Measurements from ENCODE around the gene RIN1. TPM values are rescaled to one million over a fixed set of nuclear protein-coding genes. Genes with fewer than 3 reads are reported as not detected.

RIN1 gene
- total and polyA plus RNA-seq, 2 of the 13 experiments (the other 11 are each of a cell fraction or from before 2014, with no cell fraction given), result 2.4 to 4.1 TPM

- TF ChIP-seq ZNF503 (CRISPR knock-in tag; IDR thresholded peaks at IDR 0.05) (no peak), ZNF143 (CRISPR knock-in tag; IDR thresholded peaks at IDR 0.05) (no peak), ZNF253 (CRISPR knock-in tag; IDR thresholded peaks at IDR 0.05; ENCODE audit: borderline replicate concordance) (no peak), CHCHD3 (CRISPR knock-in tag; IDR thresholded peaks at IDR 0.05) (no peak), KDM5B (CRISPR knock-in tag; IDR thresholded peaks at IDR 0.05; ENCODE audit: borderline replicate concordance) (no peak)
- TF ChIP-seq, protein P1, sequence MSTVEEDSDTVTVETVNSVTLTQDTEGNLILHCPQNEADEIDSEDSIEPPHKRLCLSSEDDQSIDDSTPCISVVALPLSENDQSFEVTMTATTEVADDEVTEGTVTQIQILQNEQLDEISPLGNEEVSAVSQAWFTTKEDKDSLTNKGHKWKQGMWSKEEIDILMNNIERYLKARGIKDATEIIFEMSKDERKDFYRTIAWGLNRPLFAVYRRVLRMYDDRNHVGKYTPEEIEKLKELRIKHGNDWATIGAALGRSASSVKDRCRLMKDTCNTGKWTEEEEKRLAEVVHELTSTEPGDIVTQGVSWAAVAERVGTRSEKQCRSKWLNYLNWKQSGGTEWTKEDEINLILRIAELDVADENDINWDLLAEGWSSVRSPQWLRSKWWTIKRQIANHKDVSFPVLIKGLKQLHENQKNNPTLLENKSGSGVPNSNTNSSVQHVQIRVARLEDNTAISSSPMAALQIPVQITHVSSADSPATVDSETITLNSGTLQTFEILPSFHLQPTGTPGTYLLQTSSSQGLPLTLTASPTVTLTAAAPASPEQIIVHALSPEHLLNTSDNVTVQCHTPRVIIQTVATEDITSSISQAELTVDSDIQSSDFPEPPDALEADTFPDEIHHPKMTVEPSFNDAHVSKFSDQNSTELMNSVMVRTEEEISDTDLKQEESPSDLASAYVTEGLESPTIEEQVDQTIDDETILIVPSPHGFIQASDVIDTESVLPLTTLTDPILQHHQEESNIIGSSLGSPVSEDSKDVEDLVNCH (CRISPR knock-in tag; IDR thresholded peaks at IDR 0.05), result no peak
These were observed 20.7 kb downstream of the RIN1 start (continued) for GRCh38 chr11:66315498-66315885.

DNA sequence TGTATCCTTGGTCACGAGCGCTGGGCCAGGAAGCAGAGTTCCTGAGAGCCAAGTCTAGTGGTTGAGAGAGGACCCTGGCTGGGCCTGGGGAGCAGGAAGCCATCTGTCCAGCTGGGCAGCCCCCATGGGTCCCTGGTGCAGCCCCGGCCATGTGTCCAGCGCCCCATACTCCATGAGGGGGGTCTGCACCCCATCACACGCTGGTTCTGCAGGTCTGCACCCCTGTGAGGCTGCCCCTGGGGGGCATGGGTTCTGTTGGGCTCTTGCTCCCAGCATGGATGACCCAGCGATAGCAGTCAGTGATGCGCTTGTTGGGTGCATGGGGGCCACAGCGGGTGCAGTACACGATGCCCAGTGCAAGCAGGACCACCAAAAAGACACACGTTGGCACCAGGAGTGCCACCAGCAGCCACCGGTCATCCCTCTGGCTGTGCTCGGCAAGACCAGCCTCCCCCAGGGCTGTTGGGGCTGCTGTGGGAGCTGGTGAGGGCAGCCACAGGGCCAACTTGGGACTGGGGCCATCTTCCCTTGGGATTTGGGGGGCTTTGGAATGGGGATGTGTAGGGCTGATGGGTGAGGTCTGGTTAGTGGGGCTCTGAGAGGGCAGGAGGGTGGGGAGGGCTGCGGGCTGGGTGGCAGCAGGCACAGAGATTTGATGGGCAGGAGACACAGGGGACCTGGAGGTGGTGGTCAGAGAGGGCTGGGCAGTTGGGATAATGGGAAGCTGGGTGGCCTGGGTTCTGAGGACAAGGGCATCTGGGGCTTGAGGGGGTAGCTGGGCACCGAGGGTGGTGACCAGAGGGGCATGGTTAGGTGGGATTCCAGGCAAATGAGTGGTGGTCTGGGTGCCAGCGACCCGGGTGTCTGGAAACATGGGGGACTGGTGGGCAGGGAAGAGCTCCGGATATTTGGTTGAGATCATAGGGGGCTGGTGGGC is 21.4 kb downstream of the RIN1 start:
- H3K36me3 ChIP-seq (replicated peaks in 1 of 2; ENCODE audit: control insufficient read depth in 1 of 2, insufficient read depth in 2 of 2, low read length in 2 of 2), result no peaks in the 10 kb centered on the region
- H3K9me3 ChIP-seq (ENCODE audit: low read length), result no peaks in the 10 kb centered on the region
- FAIRE-seq, result no peak
- H3K4me1 ChIP-seq (ENCODE audit: insufficient read depth, low read length), result peaks cover 59% of the 10 kb centered on the region
- 0 out of 5 replicates have a peak, but pooled peaks cover 0 to 2% of the 10 kb centered on the region in 2 experiments for H3K27me3 ChIP-seq (ENCODE audit: control insufficient read depth in 1 of 2, insufficient read depth in 2 of 2, low read length in 2 of 2)
- H3K9ac ChIP-seq (ENCODE audit: insufficient read depth, low read depth, low read length), result no peak overlapping the region
- TF ChIP-seq, protein P2, sequence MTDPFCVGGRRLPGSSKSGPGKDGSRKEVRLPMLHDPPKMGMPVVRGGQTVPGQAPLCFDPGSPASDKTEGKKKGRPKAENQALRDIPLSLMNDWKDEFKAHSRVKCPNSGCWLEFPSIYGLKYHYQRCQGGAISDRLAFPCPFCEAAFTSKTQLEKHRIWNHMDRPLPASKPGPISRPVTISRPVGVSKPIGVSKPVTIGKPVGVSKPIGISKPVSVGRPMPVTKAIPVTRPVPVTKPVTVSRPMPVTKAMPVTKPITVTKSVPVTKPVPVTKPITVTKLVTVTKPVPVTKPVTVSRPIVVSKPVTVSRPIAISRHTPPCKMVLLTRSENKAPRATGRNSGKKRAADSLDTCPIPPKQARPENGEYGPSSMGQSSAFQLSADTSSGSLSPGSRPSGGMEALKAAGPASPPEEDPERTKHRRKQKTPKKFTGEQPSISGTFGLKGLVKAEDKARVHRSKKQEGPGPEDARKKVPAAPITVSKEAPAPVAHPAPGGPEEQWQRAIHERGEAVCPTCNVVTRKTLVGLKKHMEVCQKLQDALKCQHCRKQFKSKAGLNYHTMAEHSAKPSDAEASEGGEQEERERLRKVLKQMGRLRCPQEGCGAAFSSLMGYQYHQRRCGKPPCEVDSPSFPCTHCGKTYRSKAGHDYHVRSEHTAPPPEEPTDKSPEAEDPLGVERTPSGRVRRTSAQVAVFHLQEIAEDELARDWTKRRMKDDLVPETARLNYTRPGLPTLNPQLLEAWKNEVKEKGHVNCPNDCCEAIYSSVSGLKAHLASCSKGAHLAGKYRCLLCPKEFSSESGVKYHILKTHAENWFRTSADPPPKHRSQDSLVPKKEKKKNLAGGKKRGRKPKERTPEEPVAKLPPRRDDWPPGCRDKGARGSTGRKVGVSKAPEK (CRISPR knock-in tag; IDR thresholded peaks at IDR 0.05; ENCODE audit: borderline replicate concordance), result no peak
- peak; percentile 36 for TF ChIP-seq AGO2 (optimal IDR thresholded peaks at IDR 0.05; ENCODE audit: low read depth, low read length)
- 79% methylated on average over 8 of the region's 17 CpGs for WGBS (ENCODE audit: low lambda C conversion rate)
- ChIA-PET POLR2A (interaction anchor here (1.3 to 4.2 kb wide), 3 partner anchors 15 to 34 kb away, joined by 3 to 35 read pairs (median 28); partner anchors contain the start of gene YIF1A), CTCF (ENCODE audit: low intra/inter-chr PET ratio, low total read pairs) (no interaction called here)
- H3K79me2 ChIP-seq (ENCODE audit: insufficient read depth, low read length), result no peaks in the 10 kb centered on the region
- ATAC-seq, result no peak
- no peaks in the 10 kb centered on the region for H4K20me1 ChIP-seq (ENCODE audit: insufficient read depth, low read length)
- H2AFZ ChIP-seq (ENCODE audit: low read length), result no peak overlapping the region
- BruUV-seq (replicated peaks), result no TSS peak
- no peak overlapping the region for H3K27ac ChIP-seq (ENCODE audit: extremely low read length, insufficient read depth, low read length)
- intact Hi-C loops (cut with micrococcal nuclease; ENCODE audit: unreplicated experiment), result loop anchor here (10.0 kb wide), 1 partner anchor 70 kb away; no protein-coding TSS in a partner anchor
- in situ Hi-C loops (cut with HindIII; ENCODE audit: extremely low pct_ligation_motif_present, low pct_unique_long_range_greater_than_20kb), result no loop called here
- H3K4me3 ChIP-seq (replicated peaks in 1 of 3; ENCODE audit: insufficient read depth in 1 of 3, low read depth in 2 of 3, low read length in 3 of 3), result no peak overlapping the region
- peak overlapping the region; percentile 89 for H3K4me2 ChIP-seq (ENCODE audit: low read depth, low read length)
- no peak for DNase-seq (ENCODE audit: low spot score)

Data from HepG2 (cell line).